HepG2 (cell line): ENCODE measurements around the gene SFXN1. TPM values are rescaled to one million over a fixed set of nuclear protein-coding genes. Genes with fewer than 3 reads are reported as not detected.

Experiments
- ATAC-seq: fragments of 200-7000 bp; cut with Tn5 transposase; 3 replicates; pipeline ENCODE4 v1.9.1; 2020; ENCODE audit warnings: mild to moderate bottlenecking, moderate library complexity
- BruUV-seq: library from RNA; stranded (reverse); fragments of 400-500 nt; replicated peaks from 2 replicates; lab custom pipeline; 2021; lab: Mats Ljungman, UMichigan
- CTCF ChIA-PET: fragments of 300-600 bp; formaldehyde crosslinking; extraction: SDS; loops from one replicate; lab custom pipeline; 2021; ENCODE audit warnings: low total read pairs, inconsistent platforms, low intra/inter-chr PET ratio; lab: Yijun Ruan, JAX
- POLR2A ChIA-PET: fragments of 350-600 bp; sonication (Branson Sonifier 250); formaldehyde crosslinking; loops from one replicate; lab custom pipeline; 2020; ENCODE audit warnings: antibody characterized with exemption, inconsistent platforms; lab: Yijun Ruan, JAX
- DNase-seq: peaks from one replicate; pipeline ENCODE4 v3.0.0-alpha.2; 2015; ENCODE audit warnings: low spot score
- FAIRE-seq: peaks from 3 replicates; lab custom pipeline; 2011; peaks lifted over from hg19 to GRCh38; lab: Jason Lieb, UNC
- H2AFZ ChIP-seq: one replicate; pipeline ENCODE4 v1.6.1; 2011; ENCODE audit warnings: low read length, inconsistent platforms
- H3K27ac ChIP-seq: fragments of 300-600 bp; 3 replicates; pipeline ENCODE4 v1.8.0; 2011; ENCODE audit warnings: mixed run types, mild to moderate bottlenecking, mixed read lengths, low read length, inconsistent platforms; ENCODE audit not compliant: insufficient read depth; ENCODE audit errors: extremely low read length
- H3K27me3 ChIP-seq, 2 experiments: fragments of 200-600 bp in 1 of 2; 2 replicates in 1 of 2; 3 replicates in 1 of 2; pipeline versions ENCODE4 v1.6.0 to v1.8.0; 2011; ENCODE audit warnings: low read length in 2 of 2, mild to moderate bottlenecking in 2 of 2, moderate library complexity in 2 of 2, inconsistent platforms in 1 of 2; ENCODE audit not compliant: insufficient read depth in 2 of 2, control insufficient read depth in 1 of 2
- H3K36me3 ChIP-seq, 2 experiments: fragments of 200-600 bp in 1 of 2; replicated peaks in 1 of 2; 2 replicates in 1 of 2; 3 replicates in 1 of 2; pipeline versions ENCODE4 v1.5.1 to v1.8.0; 2011; ENCODE audit warnings: low read length in 2 of 2, inconsistent platforms in 1 of 2; ENCODE audit not compliant: insufficient read depth in 2 of 2, control insufficient read depth in 1 of 2
- H3K4me1 ChIP-seq: 2 replicates; pipeline ENCODE4 v1.5.1; 2012; ENCODE audit warnings: low read length, inconsistent platforms; ENCODE audit not compliant: insufficient read depth
- H3K4me2 ChIP-seq: 2 replicates; pipeline ENCODE4 v1.6.0; 2011; ENCODE audit warnings: low read depth, low read length, inconsistent platforms
- H3K4me3 ChIP-seq, 3 experiments: fragments of 200-600 bp in 1 of 3; sonication (generic), shearing (Covaris generic) in 1 of 3; replicated peaks in 1 of 3; 2 replicates each; pipeline ENCODE4 v1.5.1; 2011 to 2016; ENCODE audit warnings: low read length in 3 of 3, inconsistent platforms in 2 of 3, low read depth in 2 of 3, mild to moderate bottlenecking in 2 of 3, control low read depth in 1 of 3, mixed read lengths in 1 of 3; ENCODE audit not compliant: insufficient read depth in 1 of 3
- H3K79me2 ChIP-seq: one replicate; pipeline ENCODE4 v1.6.1; 2011; ENCODE audit warnings: low read length, inconsistent platforms; ENCODE audit not compliant: insufficient read depth
- H3K9ac ChIP-seq: 2 replicates; pipeline ENCODE4 v1.6.0; 2011; ENCODE audit warnings: mild to moderate bottlenecking, low read depth, low read length, inconsistent platforms; ENCODE audit not compliant: insufficient read depth
- H3K9me3 ChIP-seq: 2 replicates; pipeline ENCODE4 v1.5.1; 2012; ENCODE audit warnings: mild to moderate bottlenecking, low read length
- H4K20me1 ChIP-seq: 2 replicates; pipeline ENCODE4 v1.6.0; 2011; ENCODE audit warnings: inconsistent platforms, mild to moderate bottlenecking, low read length, moderate library complexity; ENCODE audit not compliant: insufficient read depth
- FOXM1 ChIP-seq: sonication (generic); formaldehyde crosslinking; IDR thresholded peaks from 2 replicates; pipeline ENCODE4 v1.5.0; 2020; ENCODE audit warnings: missing genetic modification reagents
- HNF4G ChIP-seq, 2 experiments: sonication (generic) in 1 of 2; formaldehyde crosslinking in 1 of 2; IDR thresholded peaks; 2 replicates each; pipeline versions ENCODE4 v1.4.0 to v1.6.1; 2011 to 2020; ENCODE audit warnings: borderline replicate concordance in 2 of 2, low read depth in 2 of 2, mild to moderate bottlenecking in 2 of 2, low read length in 1 of 2, missing genetic modification reagents in 1 of 2, moderate library complexity in 1 of 2
- JUND ChIP-seq: sonication (generic); formaldehyde crosslinking; IDR thresholded peaks from 2 replicates; pipeline ENCODE4 v1.8.0; 2022; ENCODE audit warnings: mild to moderate bottlenecking, missing genetic modification reagents
- MTF2 ChIP-seq: sonication (generic); formaldehyde crosslinking; IDR thresholded peaks from 2 replicates; pipeline ENCODE4 v1.5.0; 2020; ENCODE audit warnings: missing genetic modification reagents, borderline replicate concordance
- NFKB2 ChIP-seq: sonication (generic); formaldehyde crosslinking; IDR thresholded peaks from 2 replicates; pipeline ENCODE4 v1.4.0; 2020; ENCODE audit warnings: missing genetic modification reagents, borderline replicate concordance
- PLRG1 ChIP-seq: fragments of 450-650 bp; conservative IDR thresholded peaks from 2 replicates; pipeline ENCODE4 v1.6.1; 2016
- POLR2G ChIP-seq: fragments of 200-400 bp; formaldehyde crosslinking; IDR thresholded peaks from 2 replicates; pipeline ENCODE4 v1.6.1; 2018; ENCODE audit warnings: mild to moderate bottlenecking, low read depth, low read length, moderate library complexity
- ZBTB14 ChIP-seq: sonication (generic); formaldehyde crosslinking; IDR thresholded peaks from 2 replicates; pipeline ENCODE4 v1.4.0; 2020; ENCODE audit warnings: missing genetic modification reagents
- ZNF550 ChIP-seq: sonication (generic); formaldehyde crosslinking; IDR thresholded peaks from 2 replicates; pipeline ENCODE4 v1.4.0; 2020; ENCODE audit warnings: mild to moderate bottlenecking, missing genetic modification reagents, borderline replicate concordance
- WGBS: methylation state at CpG from one replicate; pipeline ENCODE4 v1.1.6; 2017; ENCODE audit warnings: low lambda C conversion rate; 5-methylcytosine and 5-hydroxymethylcytosine counted together
- in situ Hi-C: cut with HindIII; loops from 2 replicates; pipeline ENCODE4 v1.10.0; 2017; ENCODE audit warnings: low pct_unique_long_range_greater_than_20kb; ENCODE audit not compliant: extremely low pct_ligation_motif_present
- intact Hi-C: fragments of 100-400 bp; cut with micrococcal nuclease; formaldehyde crosslinking; loops from one replicate; pipeline ENCODE4 v1.10.0; 2022; ENCODE audit not compliant: unreplicated experiment
- polyA plus RNA-seq, 8 experiments: library from polyadenylated mRNA; depleted of rRNA in 3 of 8; stranded (reverse) in 7 of 8; unstranded in 1 of 8; fragments of >200 nt; fragmentation: Illumina TruSeq in 4 of 8; extraction: Trizol in 4 of 8; gene quantifications; 2 replicates each; pipeline versions ENCODE4 v1.2.1 to v1.2.3, GENCODE V29; 2011 to 2016; ENCODE audit warnings: low read depth in 4 of 8, missing spikeins in 1 of 8, mixed read lengths in 1 of 8; ENCODE audit not compliant: insufficient read depth in 1 of 8
- total RNA-seq, 5 experiments: library from RNA; depleted of rRNA; stranded (reverse); fragments of >200 nt; fragmentation: Illumina TruSeq; extraction: Trizol; gene quantifications; 2 replicates each; pipeline ENCODE4 v1.2.3, GENCODE V29; 2016; ENCODE audit warnings: low read depth in 1 of 5

The SFXN1 gene
- total and polyA plus RNA-seq, 2 of the 13 experiments (the other 11 are each of a cell fraction or from before 2014, with no cell fraction given), result 122 to 135 TPM

GRCh38 chr5:175561085-175561484 lies 82.7 kb downstream of the SFXN1 start:
- no TSS peak for BruUV-seq
- ATAC-seq, result no peak
- H3K27ac ChIP-seq, result no peak overlapping the region
- no peaks in the 10 kb centered on the region for H3K79me2 ChIP-seq
- in situ Hi-C loops, result no loop called here
- TF ChIP-seq ZBTB14 (CRISPR knock-in tag), result no peak
- peaks cover 10% of the 10 kb centered on the region for H3K4me1 ChIP-seq
- CTCF ChIA-PET, result no interaction called here
- H4K20me1 ChIP-seq, result no peaks in the 10 kb centered on the region
- H2AFZ ChIP-seq, result no peak overlapping the region
- H3K4me3 ChIP-seq, result no peak overlapping the region
- no peak overlapping the region for H3K9ac ChIP-seq
- H3K4me2 ChIP-seq, result no peak overlapping the region
- no peak for FAIRE-seq
- 43% methylated on average over 5 of the region's 5 CpGs for WGBS
- intact Hi-C loops, result no loop called here
- peaks cover 0 to 11% of the 10 kb centered on the region in 2 experiments; a peak in 1 of 5 replicates for H3K27me3 ChIP-seq
- no peak for DNase-seq
- no peaks in the 10 kb centered on the region for H3K9me3 ChIP-seq
- H3K36me3 ChIP-seq, result no peaks in the 10 kb centered on the region
- POLR2A ChIA-PET, result no interaction called here

DNA sequence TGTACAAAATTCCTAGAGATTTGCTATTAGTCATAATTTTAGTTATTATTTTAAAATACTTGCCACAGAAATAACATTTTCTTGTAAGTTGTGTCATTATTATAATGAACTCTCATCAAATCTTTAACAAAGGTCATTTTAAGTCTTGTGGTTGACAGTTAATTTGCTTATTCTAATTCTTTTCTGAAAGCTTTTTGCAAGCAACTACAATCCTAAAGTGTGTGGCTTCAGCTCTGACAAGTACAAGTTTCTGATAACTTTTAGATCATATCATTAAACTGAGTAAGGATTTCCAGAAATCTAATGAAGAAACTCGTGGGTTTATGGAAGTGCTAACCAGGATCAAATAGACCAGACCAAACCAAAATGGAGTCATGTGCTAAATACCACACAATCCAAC lies 86.4 kb downstream of the SFXN1 start:
- Histone ChIP-seq H4K20me1 (no peaks in the 10 kb centered on the region), H3K27me3 (peaks cover 0 to 19% of the 10 kb centered on the region in 2 experiments; a peak in 1 of 5 replicates), H3K4me3 (no peak overlapping the region), H3K4me2 (no peak overlapping the region), H3K27ac (no peak overlapping the region), H2AFZ (no peak overlapping the region), H3K79me2 (no peaks in the 10 kb centered on the region), H3K36me3 (no peaks in the 10 kb centered on the region), H3K9ac (no peak overlapping the region), H3K4me1 (peaks cover 10% of the 10 kb centered on the region), H3K9me3 (no peaks in the 10 kb centered on the region)
- 0% methylated on average over 1 of the region's 1 CpG for WGBS
- no peak for ATAC-seq
- ChIA-PET CTCF (no interaction called here), POLR2A (no interaction called here)
- no peak for FAIRE-seq
- in situ Hi-C loops, result no loop called here
- no peak for DNase-seq
- BruUV-seq, result no TSS peak
- intact Hi-C loops, result no loop called here
- TF ChIP-seq ZNF550, result no peak
- TF ChIP-seq HNF4G (IDR thresholded peaks at IDR 0.05; ENCODE audit: borderline replicate concordance, low read depth, low read length), result no peak
- TF ChIP-seq HNF4G (CRISPR knock-in tag; IDR thresholded peaks at IDR 0.05; ENCODE audit: borderline replicate concordance, low read depth), result no peak
- no peak for TF ChIP-seq POLR2G
- no peak for TF ChIP-seq NFKB2 (CRISPR knock-in tag)
- TF ChIP-seq FOXM1 (CRISPR knock-in tag), result no peak
- no peak for TF ChIP-seq MTF2 (CRISPR knock-in tag)
- TF ChIP-seq PLRG1, result no peak
- no peak for TF ChIP-seq JUND (CRISPR knock-in tag)
